Mammary epithelial cell (primary cell): ENCODE measurements around the gene OLFML2B.

Source experiments
- EZH2 ChIP-seq: IDR thresholded peaks from 2 replicates; pipeline ENCODE4 v1.6.1; 2012; ENCODE audit warnings: low read length, inconsistent platforms, borderline replicate concordance
- TF ChIP-seq, protein P1 (sequence below), 2 donors: IDR thresholded peaks in 1 of 2; conservative IDR thresholded peaks in 1 of 2; 2 replicates each; pipeline ENCODE4 v1.5.1; 2011 to 2012; ENCODE audit warnings: inconsistent platforms in 2 of 2, low read length in 2 of 2, mild to moderate bottlenecking in 2 of 2, control low read depth in 1 of 2, low read depth in 1 of 2; ENCODE audit not compliant: insufficient read depth in 1 of 2; ENCODE audit errors: extremely low read depth in 1 of 2

DNA sequence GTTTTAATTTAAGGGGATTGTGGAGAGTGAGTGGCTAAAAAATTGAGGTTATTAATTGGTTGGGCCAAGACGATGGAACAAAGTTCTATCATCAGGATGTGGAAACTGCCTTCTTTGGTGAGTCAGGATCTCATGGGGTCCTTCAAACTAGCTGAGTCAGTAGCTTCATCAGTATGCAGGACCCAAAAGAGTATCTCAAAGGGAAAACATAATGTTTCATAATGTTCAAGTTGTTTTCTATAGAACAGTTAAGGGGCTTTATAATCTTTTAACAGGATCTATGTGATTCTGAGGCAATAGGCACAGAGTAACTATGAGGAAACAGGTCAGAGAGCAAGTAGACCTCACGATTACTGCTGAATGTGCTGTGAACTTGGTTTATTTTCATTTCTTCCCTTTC, 3.2 kb upstream of the OLFML2B start:
- TF ChIP-seq, protein P1, sequence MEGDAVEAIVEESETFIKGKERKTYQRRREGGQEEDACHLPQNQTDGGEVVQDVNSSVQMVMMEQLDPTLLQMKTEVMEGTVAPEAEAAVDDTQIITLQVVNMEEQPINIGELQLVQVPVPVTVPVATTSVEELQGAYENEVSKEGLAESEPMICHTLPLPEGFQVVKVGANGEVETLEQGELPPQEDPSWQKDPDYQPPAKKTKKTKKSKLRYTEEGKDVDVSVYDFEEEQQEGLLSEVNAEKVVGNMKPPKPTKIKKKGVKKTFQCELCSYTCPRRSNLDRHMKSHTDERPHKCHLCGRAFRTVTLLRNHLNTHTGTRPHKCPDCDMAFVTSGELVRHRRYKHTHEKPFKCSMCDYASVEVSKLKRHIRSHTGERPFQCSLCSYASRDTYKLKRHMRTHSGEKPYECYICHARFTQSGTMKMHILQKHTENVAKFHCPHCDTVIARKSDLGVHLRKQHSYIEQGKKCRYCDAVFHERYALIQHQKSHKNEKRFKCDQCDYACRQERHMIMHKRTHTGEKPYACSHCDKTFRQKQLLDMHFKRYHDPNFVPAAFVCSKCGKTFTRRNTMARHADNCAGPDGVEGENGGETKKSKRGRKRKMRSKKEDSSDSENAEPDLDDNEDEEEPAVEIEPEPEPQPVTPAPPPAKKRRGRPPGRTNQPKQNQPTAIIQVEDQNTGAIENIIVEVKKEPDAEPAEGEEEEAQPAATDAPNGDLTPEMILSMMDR (conservative IDR thresholded peaks at IDR 0.05 in 1 of 2, IDR thresholded peaks at IDR 0.05 in 1 of 2; ENCODE audit: extremely low read depth in 1 of 2, insufficient read depth in 1 of 2, low read depth in 1 of 2, low read length in 2 of 2) = no peak
- TF ChIP-seq EZH2 = no peak
